ENCODE measurements around the gene GPC6.

DNA sequence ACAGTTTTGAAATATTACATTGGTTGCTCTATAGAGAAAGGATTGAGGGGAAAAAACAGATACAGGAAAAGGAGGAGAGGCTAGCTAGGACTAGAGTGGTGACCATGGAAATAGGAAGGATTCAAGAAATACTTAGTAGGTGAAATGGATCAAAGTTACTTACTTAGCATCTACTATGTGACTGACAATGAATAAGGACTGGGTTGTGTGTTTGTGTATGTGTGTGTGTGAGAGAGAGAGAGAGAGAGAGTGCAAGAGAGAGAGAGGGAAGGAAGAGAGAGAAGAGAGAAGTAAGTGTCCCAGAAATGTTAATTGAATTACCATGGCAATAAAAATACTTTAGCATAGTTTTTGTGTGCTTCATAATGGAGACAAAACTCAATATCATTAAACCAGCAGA, 7.9 kb downstream of the GPC6 start:
- TF ChIP-seq CTCF (IDR thresholded peaks at IDR 0.05) (no peak), EZH2 (IDR thresholded peaks at IDR 0.05; ENCODE audit: borderline replicate concordance, insufficient read depth, low read depth, low read length, poor library complexity, severe bottlenecking) (no peak)

Data from B cell (primary cell).